Fibroblast of the aortic adventitia (primary cell): ENCODE data around the gene RIF1. TPM values are rescaled to one million over a fixed set of nuclear protein-coding genes. Genes with fewer than 3 reads are reported as not detected.

Experiments
- DNase-seq: peaks from one replicate; pipeline ENCODE4 v3.0.0-alpha.2; 2010; ENCODE audit warnings: low read depth
- H3K4me3 ChIP-seq: 2 replicates; pipeline ENCODE4 v1.5.1; 2011; ENCODE audit warnings: low read depth, mild to moderate bottlenecking, control low read depth, low read length, moderate library complexity
- CTCF ChIP-seq: IDR thresholded peaks from 2 replicates; pipeline ENCODE4 v1.5.1; 2011; ENCODE audit warnings: mild to moderate bottlenecking, low read length, control low read depth, inconsistent platforms; ENCODE audit not compliant: insufficient read depth
- total RNA-seq: library from RNA; depleted of rRNA; stranded (reverse); fragments of >200 nt; gene quantifications from 2 replicates; pipeline ENCODE4 v1.2.3, GENCODE V29; 2012; ENCODE audit warnings: low replicate concordance

The RIF1 gene
- total RNA-seq, 1 donor, result 66.7 TPM

- no peak for TF ChIP-seq CTCF
- no peak for DNase-seq
- no peak overlapping the region for H3K4me3 ChIP-seq
These were observed 72.0 kb downstream of the RIF1 start for GRCh38 chr2:151481744-151482143.

- no peak overlapping the region for H3K4me3 ChIP-seq
- no peak for DNase-seq
- TF ChIP-seq CTCF, result no peak
These were observed 72.5 kb downstream of the RIF1 start for GRCh38 chr2:151482171-151482725.

- H3K4me3 ChIP-seq, result no peak overlapping the region
- DNase-seq, result no peak
- TF ChIP-seq CTCF, result no peak
These were observed 73.8 kb downstream of the RIF1 start for GRCh38 chr2:151483546-151483945.

- DNase-seq, result no peak
- no peak overlapping the region for H3K4me3 ChIP-seq
- TF ChIP-seq CTCF, result no peak
These were observed 74.4 kb downstream of the RIF1 start for GRCh38 chr2:151484100-151484499.

GRCh38 chr2:151486053-151486452, 76.4 kb downstream of the RIF1 start:
- TF ChIP-seq CTCF, result no peak
- no peak for DNase-seq
- no peak overlapping the region for H3K4me3 ChIP-seq

GRCh38 chr2:151490276-151490675, 80.6 kb downstream of the RIF1 start:
- TF ChIP-seq CTCF, result no peak
- no peak for DNase-seq
- H3K4me3 ChIP-seq, result no peak overlapping the region

GRCh38 chr2:151491496-151491895, 81.8 kb downstream of the RIF1 start:
- DNase-seq, result no peak
- H3K4me3 ChIP-seq, result no peak overlapping the region
- no peak for TF ChIP-seq CTCF
